ENCODE measurements around the gene SHISAL1.

GRCh38 chr22:44288913-44289312, 23.8 kb downstream of the SHISAL1 start:
- TF ChIP-seq MYC (IDR thresholded peaks at IDR 0.05; ENCODE audit: insufficient read depth, insufficient read length, insufficient replicate concordance, low read length, severe bottlenecking) (no peak), EP300 (IDR thresholded peaks at IDR 0.05; ENCODE audit: borderline replicate concordance in 1 of 2, control insufficient read depth in 1 of 2, low read depth in 2 of 2, low read length in 2 of 2) (no peak), POLR2A (IDR thresholded peaks at IDR 0.05; ENCODE audit: low read depth, low read length) (no peak), IRF3 (IDR thresholded peaks at IDR 0.05) (no peak), ATF2 (IDR thresholded peaks at IDR 0.05; ENCODE audit: low read length) (no peak), SIN3A (IDR thresholded peaks at IDR 0.05; ENCODE audit: low read depth, low read length) (no peak), SP1 (IDR thresholded peaks at IDR 0.05; ENCODE audit: low read depth, low read length) (no peak), HCFC1 (IDR thresholded peaks at IDR 0.05; ENCODE audit: low read length) (no peak)

Data from GM12878 (cell line).